OCI-LY3 (cell line): Measurements from ENCODE around the gene HACL1.

ENCODE experiments used
- H2AFZ ChIP-seq: fragments of 200-600, 300-600 bp; shearing (Covaris generic); 2 replicates; pipeline ENCODE4 v1.6.0; 2014; ENCODE audit warnings: antibody characterized with exemption, low read depth, low read length
- H3K27ac ChIP-seq: fragments of 200-600, 300-600 bp; sonication (generic); 2 replicates; pipeline ENCODE4 v1.5.1; 2014; ENCODE audit warnings: mild to moderate bottlenecking, low read length, moderate library complexity, mixed read lengths
- H3K27me3 ChIP-seq: fragments of 200-600, 300-600 bp; sonication (generic); 2 replicates; pipeline ENCODE4 v1.6.1; 2014; ENCODE audit warnings: low read depth, low read length, mixed read lengths
- H3K36me3 ChIP-seq: fragments of 200-600, 300-600 bp; sonication (generic); replicated peaks from 2 replicates; pipeline ENCODE3; 2014; ENCODE audit warnings: low read depth, low read length, mixed read lengths
- H3K4me1 ChIP-seq: fragments of 300-600, 200-600 bp; sonication (generic); 2 replicates; pipeline ENCODE4 v1.6.1; 2014; ENCODE audit warnings: low read length, mixed read lengths
- H3K4me2 ChIP-seq: fragments of 200-600, 300-600 bp; sonication (generic); 2 replicates; pipeline ENCODE4 v1.6.1; 2014; ENCODE audit warnings: low read length, mixed read lengths
- H3K4me3 ChIP-seq: fragments of 300-600, 200-600 bp; sonication (generic); 2 replicates; pipeline ENCODE4 v1.5.1; 2014; ENCODE audit warnings: antibody characterized with exemption, mild to moderate bottlenecking, low read length, moderate library complexity
- H3K79me2 ChIP-seq: fragments of 300-600, 200-600 bp; shearing (Covaris generic); 2 replicates; pipeline ENCODE4 v1.6.1; 2014; ENCODE audit warnings: mild to moderate bottlenecking, low read length, mixed read lengths
- H3K9ac ChIP-seq: fragments of 300-600, 200-600 bp; shearing (Covaris generic); 2 replicates; pipeline ENCODE4 v1.6.0; 2014; ENCODE audit warnings: mild to moderate bottlenecking, low read length, moderate library complexity
- H3K9me3 ChIP-seq: fragments of 200-600, 300-600 bp; shearing (Covaris generic); 2 replicates; pipeline ENCODE4 v1.6.1; 2014; ENCODE audit warnings: low read length, mixed read lengths; ENCODE audit not compliant: insufficient read depth
- H4K20me1 ChIP-seq: fragments of 200-600, 300-600 bp; sonication (generic); 2 replicates; pipeline ENCODE4 v1.6.1; 2016; ENCODE audit warnings: low read length, mixed read lengths; ENCODE audit not compliant: insufficient read depth
- EZH2phosphoT487 ChIP-seq: fragments of 200-600 bp; shearing (Covaris generic); IDR thresholded peaks from 2 replicates; pipeline ENCODE4 v1.6.1; 2018; ENCODE audit warnings: antibody characterized with exemption, mixed run types, low read depth
- TF ChIP-seq, protein P1 (sequence below): fragments of 200-600, 300-600 bp; sonication (generic); IDR thresholded peaks from 2 replicates; pipeline ENCODE4 v1.5.1; 2014; ENCODE audit warnings: antibody characterized with exemption, low read length, low read depth

Gene HACL1

DNA sequence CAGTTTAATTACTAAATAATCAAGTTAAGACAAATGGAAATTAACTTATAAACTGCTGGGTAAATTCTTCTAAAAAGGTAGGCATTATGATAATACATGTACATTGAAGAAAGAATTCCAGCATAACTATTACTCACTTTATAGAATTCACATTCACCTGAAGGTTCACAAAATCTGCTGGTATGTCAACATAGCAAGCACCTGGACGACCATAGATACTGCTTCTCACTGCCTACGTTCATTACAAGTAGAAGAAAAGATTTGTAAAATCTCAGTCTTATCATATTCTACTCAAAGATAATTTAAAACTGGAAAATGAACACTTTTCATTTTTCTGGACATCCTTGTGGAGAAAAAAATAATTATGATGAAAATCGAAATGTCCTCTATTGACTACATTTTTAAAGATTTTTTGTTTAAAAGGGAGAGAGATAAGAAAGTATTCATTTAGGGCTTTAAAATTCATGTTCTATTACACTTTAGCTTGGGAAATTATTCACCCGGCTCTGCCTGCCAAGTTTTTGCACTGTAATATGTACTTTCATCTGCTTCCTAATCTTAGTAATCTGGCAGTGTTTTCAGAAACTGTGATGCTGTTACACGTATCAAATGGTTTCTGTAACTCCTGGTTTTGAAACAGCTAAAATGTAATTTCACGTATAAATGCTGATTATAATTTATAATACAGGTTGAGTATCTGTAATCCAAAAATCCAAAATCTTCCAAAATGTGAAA is 16.1 kb downstream of the HACL1 start:
- H3K4me3 ChIP-seq = no peak overlapping the region
- H3K27me3 ChIP-seq = no peaks in the 10 kb centered on the region
- H3K27ac ChIP-seq = no peak overlapping the region
- H3K9me3 ChIP-seq = no peaks in the 10 kb centered on the region
- H3K36me3 ChIP-seq = peaks cover 18% of the 10 kb centered on the region
- H2AFZ ChIP-seq = no peak overlapping the region
- TF ChIP-seq, protein P1, sequence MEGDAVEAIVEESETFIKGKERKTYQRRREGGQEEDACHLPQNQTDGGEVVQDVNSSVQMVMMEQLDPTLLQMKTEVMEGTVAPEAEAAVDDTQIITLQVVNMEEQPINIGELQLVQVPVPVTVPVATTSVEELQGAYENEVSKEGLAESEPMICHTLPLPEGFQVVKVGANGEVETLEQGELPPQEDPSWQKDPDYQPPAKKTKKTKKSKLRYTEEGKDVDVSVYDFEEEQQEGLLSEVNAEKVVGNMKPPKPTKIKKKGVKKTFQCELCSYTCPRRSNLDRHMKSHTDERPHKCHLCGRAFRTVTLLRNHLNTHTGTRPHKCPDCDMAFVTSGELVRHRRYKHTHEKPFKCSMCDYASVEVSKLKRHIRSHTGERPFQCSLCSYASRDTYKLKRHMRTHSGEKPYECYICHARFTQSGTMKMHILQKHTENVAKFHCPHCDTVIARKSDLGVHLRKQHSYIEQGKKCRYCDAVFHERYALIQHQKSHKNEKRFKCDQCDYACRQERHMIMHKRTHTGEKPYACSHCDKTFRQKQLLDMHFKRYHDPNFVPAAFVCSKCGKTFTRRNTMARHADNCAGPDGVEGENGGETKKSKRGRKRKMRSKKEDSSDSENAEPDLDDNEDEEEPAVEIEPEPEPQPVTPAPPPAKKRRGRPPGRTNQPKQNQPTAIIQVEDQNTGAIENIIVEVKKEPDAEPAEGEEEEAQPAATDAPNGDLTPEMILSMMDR = no peak
- no peak for TF ChIP-seq EZH2phosphoT487
- H3K9ac ChIP-seq = no peak overlapping the region
- no peaks in the 10 kb centered on the region for H3K79me2 ChIP-seq
- no peak overlapping the region for H3K4me2 ChIP-seq
- no peaks in the 10 kb centered on the region for H4K20me1 ChIP-seq
- no peaks in the 10 kb centered on the region for H3K4me1 ChIP-seq

DNA sequence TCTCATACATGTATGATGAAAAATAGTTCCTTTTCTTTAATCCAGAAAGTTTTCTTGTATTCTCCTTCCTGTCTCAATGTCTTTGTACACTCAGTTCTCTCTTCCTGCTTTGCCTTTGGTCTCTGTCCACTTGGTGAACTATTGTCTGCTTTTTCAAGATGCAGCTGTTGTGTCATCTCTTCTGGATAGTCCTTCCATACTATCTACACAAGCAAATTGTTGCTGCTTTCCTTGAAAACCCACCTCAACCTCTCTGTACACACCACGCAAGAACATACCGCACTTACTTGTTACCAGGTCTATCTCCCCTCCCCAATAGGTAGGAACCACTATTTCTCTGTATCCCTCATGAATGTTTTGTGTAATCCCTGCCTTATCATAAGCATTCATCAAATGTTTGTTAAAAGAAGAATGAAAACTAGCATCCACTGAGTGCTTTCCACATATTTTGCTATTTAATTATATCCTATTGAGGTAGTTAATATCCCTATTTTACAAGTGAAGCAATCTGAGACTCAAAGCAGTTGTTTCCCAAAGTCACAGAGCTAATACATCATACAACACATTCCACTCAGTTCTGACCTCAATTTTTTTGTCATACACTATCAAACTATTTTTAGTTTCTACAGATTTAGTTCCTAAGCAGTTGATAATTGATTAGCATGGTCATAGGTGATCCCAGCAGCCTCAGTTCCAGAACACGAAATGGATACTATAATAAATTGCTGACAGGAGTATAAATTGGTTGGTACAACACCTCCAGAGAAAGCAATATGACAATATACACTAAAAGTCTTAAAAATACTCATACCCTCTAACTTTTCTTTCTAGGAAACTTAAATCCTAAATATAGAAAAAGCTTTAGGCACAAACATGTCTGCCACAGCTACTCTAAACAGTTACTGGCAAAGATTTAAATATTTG is 19.6 kb downstream of the HACL1 start:
- H4K20me1 ChIP-seq = no peaks in the 10 kb centered on the region
- no peaks in the 10 kb centered on the region for H3K79me2 ChIP-seq
- no peak for TF ChIP-seq EZH2phosphoT487
- TF ChIP-seq, protein P1 = no peak
- H3K4me2 ChIP-seq = no peak overlapping the region
- no peak overlapping the region for H3K9ac ChIP-seq
- no peaks in the 10 kb centered on the region for H3K9me3 ChIP-seq
- H3K4me1 ChIP-seq = peaks cover under 1% of the 10 kb centered on the region
- no peak overlapping the region for H3K27ac ChIP-seq
- H3K27me3 ChIP-seq = no peaks in the 10 kb centered on the region
- H3K4me3 ChIP-seq = no peak overlapping the region
- H2AFZ ChIP-seq = no peak overlapping the region
- peaks cover 13% of the 10 kb centered on the region for H3K36me3 ChIP-seq

DNA sequence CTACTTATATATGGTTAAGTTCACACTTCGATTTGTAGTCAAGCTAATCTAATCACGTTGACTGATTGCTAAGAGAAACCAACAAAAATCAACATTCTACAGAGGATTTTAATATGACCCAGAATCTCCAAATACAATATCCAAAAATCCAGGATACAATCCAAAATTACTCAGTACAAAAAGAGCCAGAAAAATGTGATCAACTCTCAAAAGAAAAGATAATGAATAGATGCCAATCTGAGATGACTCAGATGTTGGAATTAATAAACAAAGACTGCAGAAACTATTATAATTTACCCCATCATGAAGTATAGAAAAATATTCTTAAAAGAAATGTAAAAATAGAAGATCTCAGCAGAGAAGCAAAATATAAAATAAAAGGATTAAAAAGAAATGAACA is 22.3 kb downstream of the HACL1 start:
- TF ChIP-seq EZH2phosphoT487 = no peak
- TF ChIP-seq, protein P1 = no peak
- no peaks in the 10 kb centered on the region for H3K9me3 ChIP-seq
- H4K20me1 ChIP-seq = no peaks in the 10 kb centered on the region
- peaks cover 12% of the 10 kb centered on the region for H3K36me3 ChIP-seq
- H3K27me3 ChIP-seq = no peaks in the 10 kb centered on the region
- H3K27ac ChIP-seq = no peak overlapping the region
- H2AFZ ChIP-seq = no peak overlapping the region
- peaks cover 5% of the 10 kb centered on the region for H3K4me1 ChIP-seq
- no peak overlapping the region for H3K4me2 ChIP-seq
- no peaks in the 10 kb centered on the region for H3K79me2 ChIP-seq
- H3K4me3 ChIP-seq = no peak overlapping the region
- H3K9ac ChIP-seq = no peak overlapping the region

DNA sequence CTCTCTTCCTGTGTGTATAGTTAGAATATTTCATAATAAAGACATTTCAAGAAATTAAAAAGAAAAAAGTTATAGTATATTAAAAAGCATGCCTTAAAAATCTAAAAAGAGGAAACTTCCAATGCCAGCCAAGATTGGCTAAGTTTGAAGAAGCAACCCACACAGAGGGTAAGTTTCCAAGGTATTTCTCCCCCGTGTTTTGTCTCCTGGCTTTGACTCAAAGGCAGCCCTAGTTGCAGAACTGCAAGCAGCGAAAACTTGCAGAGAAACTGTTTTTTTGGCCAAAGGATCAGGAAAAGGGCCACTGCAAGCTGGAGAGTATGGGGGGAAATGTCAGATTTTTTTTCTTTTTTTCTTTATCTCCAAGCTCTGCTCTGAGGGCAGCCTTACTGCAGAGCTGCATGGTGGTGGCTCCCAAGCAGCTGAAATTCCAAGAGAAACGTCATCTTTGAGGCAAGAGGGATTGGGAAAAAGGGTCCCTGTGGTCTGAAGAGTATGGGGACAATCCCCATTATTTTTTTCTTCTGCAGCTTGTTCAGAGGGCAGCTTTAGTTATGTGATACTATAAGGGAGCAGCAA is 23.0 kb downstream of the HACL1 start:
- peaks cover 5% of the 10 kb centered on the region for H3K4me1 ChIP-seq
- no peaks in the 10 kb centered on the region for H4K20me1 ChIP-seq
- no peaks in the 10 kb centered on the region for H3K27me3 ChIP-seq
- TF ChIP-seq EZH2phosphoT487 = no peak
- TF ChIP-seq, protein P1 = no peak
- no peak overlapping the region for H3K27ac ChIP-seq
- H3K9me3 ChIP-seq = no peaks in the 10 kb centered on the region
- peaks cover 12% of the 10 kb centered on the region for H3K36me3 ChIP-seq
- no peak overlapping the region for H3K4me2 ChIP-seq
- no peak overlapping the region for H2AFZ ChIP-seq
- no peaks in the 10 kb centered on the region for H3K79me2 ChIP-seq
- H3K9ac ChIP-seq = no peak overlapping the region
- no peak overlapping the region for H3K4me3 ChIP-seq
